DMS 273 (cell line): ENCODE measurements around the gene TMEM18.

ENCODE experiments used
- DNase-seq: peaks from one replicate; lab custom pipeline; 2025; ENCODE audit not compliant: unreplicated experiment; lab: John Stamatoyannopoulos, UW

Gene TMEM18

GRCh38 chr2:636641-637405 is 40.4 kb downstream of the TMEM18 start:
- DNase-seq: peak; percentile 82

- DNase-seq: no peak
These were observed 41.3 kb downstream of the TMEM18 start for GRCh38 chr2:635687-636621.

GRCh38 chr2:634636-635388 is 42.4 kb downstream of the TMEM18 start:
- DNase-seq: no peak

GRCh38 chr2:634041-634440 is 43.2 kb downstream of the TMEM18 start:
- DNase-seq: no peak

- no peak for DNase-seq
These were observed 43.8 kb downstream of the TMEM18 start for GRCh38 chr2:633371-633770.

GRCh38 chr2:632471-632870 is 44.7 kb downstream of the TMEM18 start:
- no peak for DNase-seq

- DNase-seq: no peak
These were observed 45.5 kb downstream of the TMEM18 start for GRCh38 chr2:631741-632140.

- no peak for DNase-seq
These were observed 46.5 kb downstream of the TMEM18 start for GRCh38 chr2:630451-631320.

GRCh38 chr2:629961-630360 is 47.2 kb downstream of the TMEM18 start:
- no peak for DNase-seq

GRCh38 chr2:628651-629050 is 48.6 kb downstream of the TMEM18 start:
- DNase-seq: no peak

- DNase-seq: no peak
These were observed 49.2 kb downstream of the TMEM18 start for GRCh38 chr2:627926-628560.

- no peak for DNase-seq
These were observed 49.9 kb downstream of the TMEM18 start for GRCh38 chr2:627340-627709.

GRCh38 chr2:626491-627339 is 50.5 kb downstream of the TMEM18 start:
- no peak for DNase-seq

- DNase-seq: no peak
These were observed 51.5 kb downstream of the TMEM18 start for GRCh38 chr2:625415-626333.

- DNase-seq: no peak
These were observed 52.5 kb downstream of the TMEM18 start for GRCh38 chr2:624551-625347.

GRCh38 chr2:624096-624495 is 53.1 kb downstream of the TMEM18 start:
- no peak for DNase-seq
